Measurements from ENCODE around the gene APOBR. TPM values are rescaled to one million over a fixed set of nuclear protein-coding genes. Genes with fewer than 3 reads are reported as not detected.

APOBR gene
- total RNA-seq, 1 experiment from 2014 or later: 0.05 TPM

DNA sequence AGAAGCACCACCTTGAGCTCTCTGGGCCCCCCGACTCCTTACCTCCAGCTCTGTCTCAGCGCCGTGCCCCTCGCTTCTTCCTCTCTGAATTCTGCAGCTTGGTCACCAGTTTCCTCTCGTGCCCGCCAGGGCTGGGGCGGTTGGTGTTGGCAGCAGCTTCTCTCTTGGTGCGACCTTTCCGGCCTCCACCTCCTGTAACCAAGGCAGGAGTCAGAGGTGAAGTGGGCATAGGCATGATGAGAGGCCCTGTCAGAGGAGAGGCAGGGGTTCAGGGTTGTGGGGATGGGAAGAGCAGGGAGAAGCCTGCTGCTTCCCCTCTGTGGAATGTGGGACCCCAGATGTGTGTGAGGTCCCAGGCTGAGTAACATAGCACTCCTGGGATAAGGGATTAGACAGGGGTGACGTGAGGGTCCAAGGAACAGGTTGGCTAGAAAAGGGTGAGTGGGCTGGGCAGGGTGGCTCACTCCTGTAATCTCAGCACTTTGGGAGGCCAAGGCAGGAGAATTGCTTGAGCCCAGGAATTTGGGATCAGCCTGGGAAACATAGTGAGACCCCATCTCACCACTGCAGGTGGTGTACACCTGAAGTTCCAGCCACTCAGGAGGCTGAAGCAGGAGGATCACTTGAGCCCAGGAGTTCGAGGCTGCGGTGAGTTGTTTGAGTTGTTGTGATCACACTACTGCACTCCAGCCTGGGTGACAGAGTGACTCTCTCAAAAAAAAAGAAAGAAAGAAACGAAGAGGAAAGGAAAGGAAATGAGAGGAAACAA is 43.7 kb downstream of the APOBR start:
- CTCF ChIA-PET: no interaction called here
- TF ChIP-seq, protein P1, sequence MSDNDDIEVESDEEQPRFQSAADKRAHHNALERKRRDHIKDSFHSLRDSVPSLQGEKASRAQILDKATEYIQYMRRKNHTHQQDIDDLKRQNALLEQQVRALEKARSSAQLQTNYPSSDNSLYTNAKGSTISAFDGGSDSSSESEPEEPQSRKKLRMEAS (IDR thresholded peaks at IDR 0.05): no peak
- no peak for TF ChIP-seq POLR2A (IDR thresholded peaks at IDR 0.05; ENCODE audit: borderline replicate concordance, extremely low read depth, insufficient read depth, insufficient read length)
- no peak for TF ChIP-seq CTCF (IDR thresholded peaks at IDR 0.05 in 2 of 3, conservative IDR thresholded peaks at IDR 0.05 in 1 of 3; ENCODE audit: borderline replicate concordance in 1 of 3, insufficient read depth in 1 of 3, low read depth in 2 of 3, low read length in 2 of 3)
- TF ChIP-seq YY1 (IDR thresholded peaks at IDR 0.05; ENCODE audit: extremely low read depth, insufficient replicate concordance, low read depth, low read length): no peak
- no peak for TF ChIP-seq EZH2 (IDR thresholded peaks at IDR 0.05)
- TF ChIP-seq CEBPB (IDR thresholded peaks at IDR 0.05; ENCODE audit: low read depth): no peak
- no peak for TF ChIP-seq JUND (IDR thresholded peaks at IDR 0.05)
- no peak for TF ChIP-seq SRF (IDR thresholded peaks at IDR 0.05; ENCODE audit: low read depth)
- no peak for TF ChIP-seq ZBTB33 (IDR thresholded peaks at IDR 0.05; ENCODE audit: extremely low read depth, insufficient replicate concordance, low read length)
- TF ChIP-seq RAD21 (IDR thresholded peaks at IDR 0.05; ENCODE audit: low read depth): no peak
- no peaks in the 10 kb centered on the region for H3K9me2 ChIP-seq (ENCODE audit: insufficient read depth)
- H3K4me3 ChIP-seq (replicated peaks in 1 of 2; ENCODE audit: low read depth in 1 of 2, low read length in 2 of 2): no peak overlapping the region
- peaks cover 0 to 3% of the 10 kb centered on the region in 2 experiments; a peak in 1 of 4 replicates for H3K4me1 ChIP-seq (ENCODE audit: control insufficient read depth in 1 of 2, insufficient read depth in 2 of 2, low read length in 2 of 2)
- no peak overlapping the region for H2AFZ ChIP-seq (ENCODE audit: low read depth, low read length, poor library complexity, severe bottlenecking)
- BruUV-seq (replicated peaks): no TSS peak
- intact Hi-C loops (cut with micrococcal nuclease): no loop called here
- RAD21 ChIA-PET (ENCODE audit: low non-redundant PET in 1 of 2, low total read pairs in 2 of 2, uncharacterized antibody in 2 of 2, unreplicated experiment in 2 of 2): no interaction called here
- no peak overlapping the region for H3K9ac ChIP-seq (ENCODE audit: low read length)
- no peak overlapping the region for H3K27ac ChIP-seq (ENCODE audit: low read depth, low read length)
- H3K4me2 ChIP-seq (ENCODE audit: low read length): no peak overlapping the region
- no peaks in the 10 kb centered on the region for H3K36me3 ChIP-seq (ENCODE audit: control insufficient read depth in 1 of 2, insufficient read depth in 2 of 2, low read length in 2 of 2)
- no peaks in the 10 kb centered on the region for H4K20me1 ChIP-seq (ENCODE audit: insufficient read depth)
- no peaks in the 10 kb centered on the region for H3K9me3 ChIP-seq (ENCODE audit: control insufficient read depth in 1 of 2, insufficient read depth in 1 of 2, low read depth in 1 of 2, low read length in 2 of 2)
- ATAC-seq (no peak), DNase-seq (ENCODE audit: low read depth, low spot score) (no peak)
- no peaks in the 10 kb centered on the region for H3K27me3 ChIP-seq (ENCODE audit: insufficient read depth, low read length)
- POLR2A ChIA-PET: no interaction called here
- H3K79me2 ChIP-seq (ENCODE audit: insufficient read depth, low read length): no peaks in the 10 kb centered on the region
